PC-3 (cell line): ENCODE results near the gene ZNF14. TPM values are rescaled to one million over a fixed set of nuclear protein-coding genes. Genes with fewer than 3 reads are reported as not detected.
A peak's percentile ranks its signal among the peaks of the same experiment; 100 is the strongest.

ENCODE experiments used
- ATAC-seq: fragments of 200-7000 bp; cut with Tn5 transposase; 2 replicates; pipeline ENCODE4 v1.9.1; 2020; ENCODE audit warnings: mild to moderate bottlenecking, moderate library complexity
- BruUV-seq: library from RNA; stranded (reverse); fragments of 400-500 nt; replicated peaks from 2 replicates; lab custom pipeline; 2021; lab: Mats Ljungman, UMichigan
- CTCF ChIA-PET: fragments of 300-600 bp; sonication (Branson Sonifier 250); formaldehyde crosslinking; loops from one replicate; lab custom pipeline; 2022; ENCODE audit warnings: antibody characterized with exemption; lab: Charles Lee
- POLR2A ChIA-PET: fragments of 300-600 bp; sonication (Branson Sonifier 250); formaldehyde crosslinking; loops from one replicate; lab custom pipeline; 2022; ENCODE audit warnings: antibody characterized with exemption; ENCODE audit not compliant: unreplicated experiment; lab: Charles Lee
- DNase-seq: peaks from one replicate; pipeline ENCODE4 v3.0.0-alpha.2; 2015
- H2AFZ ChIP-seq: fragments of 300-600 bp; sonication (generic); 2 replicates; pipeline ENCODE4 v1.6.0; 2016; ENCODE audit warnings: antibody characterized with exemption, low read length
- H3F3A ChIP-seq: fragments of 300-600 bp; sonication (generic); one replicate; pipeline ENCODE4 v1.6.0; 2017; ENCODE audit warnings: antibody characterized with exemption, low read length, control low read depth, mild to moderate bottlenecking; ENCODE audit not compliant: unreplicated experiment
- H3K27ac ChIP-seq: fragments of 300-600 bp; sonication (generic); 2 replicates; pipeline ENCODE4 v1.5.1; 2016; ENCODE audit warnings: mild to moderate bottlenecking, low read length
- H3K27me3 ChIP-seq: fragments of 300-600 bp; sonication (generic); 2 replicates; pipeline ENCODE4 v1.6.1; 2016; ENCODE audit warnings: low read length, mixed read lengths
- H3K36me3 ChIP-seq: fragments of 300-600 bp; sonication (generic); 2 replicates; pipeline ENCODE4 v1.6.1; 2016; ENCODE audit warnings: low read depth, mixed run types, low read length, mixed read lengths
- H3K4me1 ChIP-seq: fragments of 300-600 bp; sonication (generic); 2 replicates; pipeline ENCODE4 v1.5.1; 2016; ENCODE audit warnings: low read length; ENCODE audit not compliant: insufficient read depth
- H3K4me2 ChIP-seq: fragments of 300-600 bp; sonication (generic); 2 replicates; pipeline ENCODE4 v1.6.0; 2016; ENCODE audit warnings: low read length
- H3K4me3 ChIP-seq: fragments of 300-600 bp; sonication (generic); 2 replicates; pipeline ENCODE4 v1.5.1; 2016; ENCODE audit warnings: mild to moderate bottlenecking, low read length, mixed read lengths
- H3K79me2 ChIP-seq: fragments of 300-600 bp; sonication (generic); 2 replicates; pipeline ENCODE4 v1.6.1; 2017; ENCODE audit warnings: low read length, mixed read lengths
- H3K9ac ChIP-seq: fragments of 300-600 bp; sonication (generic); 2 replicates; pipeline ENCODE4 v1.6.0; 2016; ENCODE audit warnings: mild to moderate bottlenecking, low read length
- H3K9me2 ChIP-seq: fragments of 300-600 bp; sonication (generic); replicated peaks from 2 replicates; pipeline ENCODE4 v1.6.1; 2016; ENCODE audit warnings: mixed run types, low read length, mixed read lengths
- H3K9me3 ChIP-seq: fragments of 300-600 bp; sonication (generic); 2 replicates; pipeline ENCODE4 v1.6.1; 2016; ENCODE audit warnings: low read length, mixed read lengths
- H4K20me1 ChIP-seq: fragments of 300-600 bp; sonication (generic); 2 replicates; pipeline ENCODE4 v1.6.1; 2016; ENCODE audit warnings: low read length, mixed read lengths
- CTCF ChIP-seq: fragments of 300-600 bp; sonication (generic); conservative IDR thresholded peaks from 2 replicates; pipeline ENCODE4 v1.5.1; 2017; ENCODE audit warnings: antibody characterized with exemption, low read depth, mild to moderate bottlenecking, low read length
- EZH2 ChIP-seq: fragments of 300-600 bp; sonication (generic); IDR thresholded peaks from one replicate; pipeline ENCODE4 v1.6.1; 2017; ENCODE audit warnings: antibody characterized with exemption, mild to moderate bottlenecking, low read length; ENCODE audit not compliant: unreplicated experiment
- EZH2phosphoT487 ChIP-seq: fragments of 300-600 bp; sonication (generic); IDR thresholded peaks from 2 replicates; pipeline ENCODE4 v1.6.1; 2018; ENCODE audit warnings: mild to moderate bottlenecking, antibody characterized with exemption, low read length, borderline replicate concordance
- intact Hi-C: fragments of 100-400 bp; cut with micrococcal nuclease; formaldehyde crosslinking; loops from 2 replicates; pipeline ENCODE4 v1.9.0; 2023
- total RNA-seq: library from RNA; depleted of rRNA; stranded (reverse); fragments of >200 nt; gene quantifications from 2 replicates; pipeline ENCODE4 v1.2.3, GENCODE V29; 2014

ZNF14 gene
- total RNA-seq, 1 experiment from 2014 or later = 3.0 TPM

- intact Hi-C loops = no loop called here
- ChIA-PET CTCF (no interaction called here), POLR2A (no interaction called here)
- Histone ChIP-seq H3K4me2 (peak overlapping the region; percentile 98), H3K36me3 (peaks cover 16% of the 10 kb centered on the region; the same call in 1 of the 2 replicates), H2AFZ (peak overlapping the region; percentile 83), H3F3A (no peaks in the 10 kb centered on the region), H3K27me3 (no peaks in the 10 kb centered on the region), H4K20me1 (0 out of 2 replicates have a peak, but pooled peaks cover 7% of the 10 kb centered on the region), H3K9me3 (no peaks in the 10 kb centered on the region), H3K9ac (peak overlapping the region; percentile 95), H3K9me2 (no peaks in the 10 kb centered on the region), H3K79me2 (peaks cover 35% of the 10 kb centered on the region), H3K4me1 (peaks cover 11% of the 10 kb centered on the region), H3K4me3 (peak overlapping the region; percentile 94), H3K27ac (peak overlapping the region; percentile 71)
- no peak for TF ChIP-seq EZH2
- TF ChIP-seq EZH2phosphoT487 = no peak
- TF ChIP-seq CTCF = no peak
- ATAC-seq = peak; percentile 4
- no peak for DNase-seq
- BruUV-seq = no TSS peak
Measured at GRCh38 chr19:19662871-19663255, 70.0 kb downstream of the ZNF14 start.

- BruUV-seq = TSS peak; percentile 73
- no peaks in the 10 kb centered on the region for H3F3A ChIP-seq
- no peak overlapping the region for H3K27ac ChIP-seq
- no peaks in the 10 kb centered on the region for H3K27me3 ChIP-seq
- H3K36me3 ChIP-seq = peaks cover 21% of the 10 kb centered on the region; the same call in 1 of the 2 replicates
- H3K4me1 ChIP-seq = peaks cover 11% of the 10 kb centered on the region
- H3K9me3 ChIP-seq = no peaks in the 10 kb centered on the region
- intact Hi-C loops = no loop called here
- DNase-seq (no peak), ATAC-seq (no peak)
- H3K4me2 ChIP-seq = peak overlapping the region; percentile 98
- TF ChIP-seq EZH2phosphoT487 (no peak), EZH2 (no peak), CTCF (no peak)
- CTCF ChIA-PET = no interaction called here
- 0 out of 2 replicates have a peak, but pooled peaks cover 7% of the 10 kb centered on the region for H4K20me1 ChIP-seq
- peak overlapping the region; percentile 94 for H3K4me3 ChIP-seq
- peak overlapping the region; percentile 95; the same call in 1 of the 2 replicates for H3K9ac ChIP-seq
- H3K9me2 ChIP-seq = no peaks in the 10 kb centered on the region
- POLR2A ChIA-PET = no interaction called here
- no peak overlapping the region for H2AFZ ChIP-seq
- H3K79me2 ChIP-seq = peaks cover 35% of the 10 kb centered on the region
Measured at GRCh38 chr19:19662344-19662743, 70.6 kb downstream of the ZNF14 start.

DNA sequence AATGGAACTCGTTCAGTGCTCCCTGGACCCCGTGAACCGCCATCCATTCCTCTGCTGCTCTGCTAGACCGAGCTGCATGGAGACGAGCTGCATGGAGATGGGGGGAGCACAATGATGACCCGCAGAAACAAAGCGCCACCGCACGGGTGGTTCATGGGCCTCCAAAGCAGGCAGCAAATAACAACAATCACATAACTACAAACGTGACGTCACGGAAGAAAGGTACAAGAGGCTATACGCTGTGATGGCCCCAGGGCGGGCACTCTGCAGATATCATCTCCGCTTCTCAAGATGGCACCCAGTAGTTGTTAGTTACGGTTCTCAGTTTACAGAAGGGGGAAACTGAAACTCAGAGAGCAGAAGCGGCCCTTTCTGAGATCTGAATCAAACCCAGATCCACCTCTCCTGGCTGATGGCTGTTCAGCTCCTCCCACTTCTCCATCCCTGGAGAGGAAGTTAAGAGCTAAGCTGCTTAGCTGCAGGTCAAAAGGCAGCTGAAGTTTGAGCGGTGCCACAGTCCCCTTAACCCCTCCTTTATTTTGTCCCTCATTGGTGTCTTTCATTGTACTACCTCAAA lies 71.1 kb downstream of the ZNF14 start:
- H4K20me1 ChIP-seq = 0 out of 2 replicates have a peak, but pooled peaks cover 7% of the 10 kb centered on the region
- H2AFZ ChIP-seq = no peak overlapping the region
- ChIA-PET POLR2A (no interaction called here), CTCF (no interaction called here)
- H3K4me3 ChIP-seq = peak overlapping the region; percentile 94
- H3F3A ChIP-seq = no peaks in the 10 kb centered on the region
- no peak for ATAC-seq
- H3K27me3 ChIP-seq = no peaks in the 10 kb centered on the region
- no peak overlapping the region for H3K9ac ChIP-seq
- H3K36me3 ChIP-seq = peaks cover 27% of the 10 kb centered on the region
- intact Hi-C loops = no loop called here
- H3K4me1 ChIP-seq = peaks cover 11% of the 10 kb centered on the region
- H3K79me2 ChIP-seq = peaks cover 35% of the 10 kb centered on the region
- H3K9me2 ChIP-seq = no peaks in the 10 kb centered on the region
- no peak for DNase-seq
- no peak overlapping the region for H3K27ac ChIP-seq
- BruUV-seq = no TSS peak
- H3K9me3 ChIP-seq = no peaks in the 10 kb centered on the region
- TF ChIP-seq EZH2 (no peak), CTCF (no peak)
- H3K4me2 ChIP-seq = peak overlapping the region; percentile 98
